DND-41 (cell line): ENCODE measurements around the gene ARHGAP31.

ENCODE experiments used
- EZH2 ChIP-seq: IDR thresholded peaks from 3 replicates; pipeline ENCODE4 v1.6.1; 2012; ENCODE audit warnings: borderline replicate concordance, low read depth, mild to moderate bottlenecking, moderate library complexity, low read length, inconsistent platforms; ENCODE audit not compliant: severe bottlenecking
- TF ChIP-seq, protein P1 (sequence below): IDR thresholded peaks from 2 replicates; pipeline ENCODE4 v1.5.1; 2012; ENCODE audit warnings: borderline replicate concordance, low read length, moderate library complexity, mild to moderate bottlenecking; ENCODE audit not compliant: poor library complexity, severe bottlenecking; ENCODE audit errors: extremely low read depth

DNA sequence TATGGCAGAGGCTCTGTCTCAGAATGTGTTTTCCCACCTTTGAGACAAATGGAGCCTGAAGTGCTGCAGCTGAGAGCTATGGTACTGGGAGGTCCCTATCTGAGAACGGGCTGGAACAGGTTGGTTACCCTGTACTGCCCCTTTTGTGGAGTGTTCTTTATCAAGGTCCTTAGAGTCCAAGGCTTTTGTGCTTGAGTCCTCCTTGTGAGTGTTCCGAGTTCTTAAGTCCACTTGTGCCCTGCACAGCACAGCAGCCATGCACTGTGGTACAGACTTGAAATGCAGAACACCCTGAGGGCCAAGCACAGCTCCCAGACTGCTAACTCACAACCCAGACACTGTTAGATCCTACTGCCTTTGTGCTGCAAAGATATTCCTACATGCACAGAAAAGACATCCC is 67.8 kb downstream of the ARHGAP31 start:
- no peak for TF ChIP-seq EZH2
- TF ChIP-seq, protein P1, sequence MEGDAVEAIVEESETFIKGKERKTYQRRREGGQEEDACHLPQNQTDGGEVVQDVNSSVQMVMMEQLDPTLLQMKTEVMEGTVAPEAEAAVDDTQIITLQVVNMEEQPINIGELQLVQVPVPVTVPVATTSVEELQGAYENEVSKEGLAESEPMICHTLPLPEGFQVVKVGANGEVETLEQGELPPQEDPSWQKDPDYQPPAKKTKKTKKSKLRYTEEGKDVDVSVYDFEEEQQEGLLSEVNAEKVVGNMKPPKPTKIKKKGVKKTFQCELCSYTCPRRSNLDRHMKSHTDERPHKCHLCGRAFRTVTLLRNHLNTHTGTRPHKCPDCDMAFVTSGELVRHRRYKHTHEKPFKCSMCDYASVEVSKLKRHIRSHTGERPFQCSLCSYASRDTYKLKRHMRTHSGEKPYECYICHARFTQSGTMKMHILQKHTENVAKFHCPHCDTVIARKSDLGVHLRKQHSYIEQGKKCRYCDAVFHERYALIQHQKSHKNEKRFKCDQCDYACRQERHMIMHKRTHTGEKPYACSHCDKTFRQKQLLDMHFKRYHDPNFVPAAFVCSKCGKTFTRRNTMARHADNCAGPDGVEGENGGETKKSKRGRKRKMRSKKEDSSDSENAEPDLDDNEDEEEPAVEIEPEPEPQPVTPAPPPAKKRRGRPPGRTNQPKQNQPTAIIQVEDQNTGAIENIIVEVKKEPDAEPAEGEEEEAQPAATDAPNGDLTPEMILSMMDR, result no peak
